Parathyroid adenoma (tissue), 2 donors: ENCODE results near the gene GALNT15.

Source experiments
- H2AFZ ChIP-seq: fragments of 300-600 bp; sonication (generic); one replicate; pipeline ENCODE4 v1.7.0; 2017; ENCODE audit warnings: antibody characterized with exemption, mild to moderate bottlenecking
- H3K27ac ChIP-seq: fragments of 300-600 bp; sonication (generic); one replicate; pipeline ENCODE4 v1.7.0; 2017
- H3K27me3 ChIP-seq: fragments of 300-600 bp; sonication (generic); one replicate; pipeline ENCODE4 v1.7.0; 2017; ENCODE audit warnings: low read length; ENCODE audit not compliant: control insufficient read depth, insufficient read depth
- H3K36me3 ChIP-seq: fragments of 300-600 bp; sonication (generic); one replicate; pipeline ENCODE4 v1.7.0; 2017; ENCODE audit warnings: low read length; ENCODE audit not compliant: control insufficient read depth, insufficient read depth
- H3K4me1 ChIP-seq: fragments of 300-600 bp; sonication (generic); one replicate; pipeline ENCODE4 v1.7.0; 2017; ENCODE audit warnings: control low read depth
- H3K4me2 ChIP-seq: fragments of 300-600 bp; sonication (generic); one replicate; pipeline ENCODE4 v1.7.0; 2017; ENCODE audit warnings: low read length
- H3K4me3 ChIP-seq: fragments of 300-600 bp; sonication (generic); one replicate; pipeline ENCODE4 v1.7.0; 2017; ENCODE audit warnings: low read depth, low read length
- H3K79me2 ChIP-seq: fragments of 300-600 bp; sonication (generic); one replicate; pipeline ENCODE4 v1.7.0; 2017; ENCODE audit warnings: control low read depth
- H3K9ac ChIP-seq: fragments of 300-600 bp; sonication (generic); one replicate; pipeline ENCODE4 v1.7.0; 2017; ENCODE audit warnings: mild to moderate bottlenecking
- H3K9me3 ChIP-seq: fragments of 300-600 bp; sonication (generic); one replicate; pipeline ENCODE4 v1.7.0; 2017; ENCODE audit warnings: low read length; ENCODE audit not compliant: control insufficient read depth
- TF ChIP-seq, protein P1 (sequence below): fragments of 300-600 bp; sonication (generic); IDR thresholded peaks from one replicate; pipeline ENCODE4 v1.7.0; 2017; ENCODE audit warnings: antibody characterized with exemption, mild to moderate bottlenecking
- donor health status: primary hyperparathyroidism.

GALNT15 gene

GRCh38 chr3:16242177-16242576, 67.7 kb downstream of the GALNT15 start:
- Histone ChIP-seq H3K9me3 (no peaks in the 10 kb centered on the region), H3K79me2 (no peaks in the 10 kb centered on the region), H3K4me3 (no peak overlapping the region), H3K27ac (no peak overlapping the region), H3K4me1 (no peaks in the 10 kb centered on the region), H2AFZ (no peak overlapping the region), H3K9ac (no peak overlapping the region), H3K36me3 (no peaks in the 10 kb centered on the region), H3K27me3 (no peaks in the 10 kb centered on the region), H3K4me2 (no peak overlapping the region)
- TF ChIP-seq, protein P1, sequence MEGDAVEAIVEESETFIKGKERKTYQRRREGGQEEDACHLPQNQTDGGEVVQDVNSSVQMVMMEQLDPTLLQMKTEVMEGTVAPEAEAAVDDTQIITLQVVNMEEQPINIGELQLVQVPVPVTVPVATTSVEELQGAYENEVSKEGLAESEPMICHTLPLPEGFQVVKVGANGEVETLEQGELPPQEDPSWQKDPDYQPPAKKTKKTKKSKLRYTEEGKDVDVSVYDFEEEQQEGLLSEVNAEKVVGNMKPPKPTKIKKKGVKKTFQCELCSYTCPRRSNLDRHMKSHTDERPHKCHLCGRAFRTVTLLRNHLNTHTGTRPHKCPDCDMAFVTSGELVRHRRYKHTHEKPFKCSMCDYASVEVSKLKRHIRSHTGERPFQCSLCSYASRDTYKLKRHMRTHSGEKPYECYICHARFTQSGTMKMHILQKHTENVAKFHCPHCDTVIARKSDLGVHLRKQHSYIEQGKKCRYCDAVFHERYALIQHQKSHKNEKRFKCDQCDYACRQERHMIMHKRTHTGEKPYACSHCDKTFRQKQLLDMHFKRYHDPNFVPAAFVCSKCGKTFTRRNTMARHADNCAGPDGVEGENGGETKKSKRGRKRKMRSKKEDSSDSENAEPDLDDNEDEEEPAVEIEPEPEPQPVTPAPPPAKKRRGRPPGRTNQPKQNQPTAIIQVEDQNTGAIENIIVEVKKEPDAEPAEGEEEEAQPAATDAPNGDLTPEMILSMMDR: no peak

DNA sequence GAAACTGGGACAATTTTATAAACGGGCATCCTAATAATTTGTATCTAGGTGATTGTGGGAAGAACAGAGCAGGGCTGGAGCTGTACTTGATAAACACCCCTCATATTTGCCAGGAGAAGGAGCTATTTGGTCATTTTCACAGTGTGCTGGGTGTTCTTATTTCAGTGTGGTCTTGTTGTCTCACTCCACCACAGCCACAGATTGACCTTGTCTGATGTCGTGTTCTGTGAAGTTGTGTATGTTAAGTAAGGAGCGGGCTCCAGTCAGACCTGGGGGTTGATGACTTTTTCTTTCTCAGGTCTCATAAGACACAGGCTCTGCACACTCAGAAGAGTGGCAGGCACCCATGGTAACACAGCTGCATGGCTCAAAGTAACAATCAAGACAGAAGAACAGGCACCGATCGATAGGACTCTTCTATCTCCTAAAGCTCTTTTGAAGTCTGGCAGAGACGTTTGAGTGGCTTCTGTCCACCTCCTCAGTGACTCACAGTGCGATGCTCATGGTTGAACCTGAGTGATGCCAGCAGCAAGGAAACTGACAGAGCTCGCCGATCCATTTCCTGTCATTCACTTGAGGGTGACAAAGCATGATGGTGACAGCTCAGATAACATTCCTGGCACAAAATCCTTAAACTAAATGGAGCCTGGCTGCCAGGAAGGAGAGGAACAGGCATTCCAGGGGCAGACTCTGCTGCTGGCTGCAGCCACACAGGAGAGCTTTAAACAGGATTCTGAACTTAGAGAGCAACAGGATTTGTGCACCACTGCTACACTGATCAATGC, 69.4 kb downstream of the GALNT15 start:
- Histone ChIP-seq H3K79me2 (no peaks in the 10 kb centered on the region), H3K36me3 (no peaks in the 10 kb centered on the region), H3K27me3 (no peaks in the 10 kb centered on the region), H3K9me3 (no peaks in the 10 kb centered on the region), H3K4me3 (no peak overlapping the region), H3K4me1 (no peaks in the 10 kb centered on the region), H3K27ac (no peak overlapping the region), H2AFZ (peak overlapping the region; percentile 54), H3K9ac (no peak overlapping the region), H3K4me2 (no peak overlapping the region)
- TF ChIP-seq, protein P1: no peak

- Histone ChIP-seq H3K4me3 (no peak overlapping the region), H3K4me1 (no peaks in the 10 kb centered on the region), H2AFZ (no peak overlapping the region), H3K9ac (no peak overlapping the region), H3K27me3 (no peaks in the 10 kb centered on the region), H3K79me2 (no peaks in the 10 kb centered on the region), H3K4me2 (no peak overlapping the region), H3K36me3 (no peaks in the 10 kb centered on the region), H3K9me3 (no peaks in the 10 kb centered on the region), H3K27ac (no peak overlapping the region)
- TF ChIP-seq, protein P1: no peak
These were observed 71.1 kb downstream of the GALNT15 start for GRCh38 chr3:16245609-16246008.

GRCh38 chr3:16247282-16248061, 73.0 kb downstream of the GALNT15 start:
- no peaks in the 10 kb centered on the region for H3K4me1 ChIP-seq
- H3K4me3 ChIP-seq: no peak overlapping the region
- H3K9ac ChIP-seq: no peak overlapping the region
- H3K9me3 ChIP-seq: no peaks in the 10 kb centered on the region
- no peaks in the 10 kb centered on the region for H3K27me3 ChIP-seq
- no peak overlapping the region for H3K4me2 ChIP-seq
- TF ChIP-seq, protein P1: peak; percentile 95
- peak overlapping the region; percentile 10 for H2AFZ ChIP-seq
- H3K79me2 ChIP-seq: no peaks in the 10 kb centered on the region
- no peak overlapping the region for H3K27ac ChIP-seq
- no peaks in the 10 kb centered on the region for H3K36me3 ChIP-seq
